Umbilical cord (tissue), 2 donors: ENCODE measurements around the gene NTPCR. TPM values are rescaled to one million over a fixed set of nuclear protein-coding genes. Genes with fewer than 3 reads are reported as not detected.

Experiments
- DNase-seq: peaks from one replicate; pipeline ENCODE4 v3.0.0-alpha.2; 2015; ENCODE audit warnings: low spot score
- total RNA-seq: library from RNA; depleted of rRNA; stranded (reverse); fragments of >200 nt; gene quantifications from one replicate; pipeline ENCODE4 v1.2.3, GENCODE V29; 2014; ENCODE audit warnings: low replicate concordance; ENCODE audit not compliant: insufficient read depth

Gene NTPCR
- total RNA-seq, 1 donor from 2014 or later: 31.8 TPM

GRCh38 chr1:232962761-232963745, 12.6 kb downstream of the NTPCR start:
- peak; percentile 20 for DNase-seq

GRCh38 chr1:232964601-232965000, 14.2 kb downstream of the NTPCR start:
- no peak for DNase-seq

GRCh38 chr1:232965124-232965911, 14.9 kb downstream of the NTPCR start:
- DNase-seq: peak; percentile 8

- no peak for DNase-seq
Measured at GRCh38 chr1:232965912-232966217, 15.5 kb downstream of the NTPCR start.

- no peak for DNase-seq
Measured at GRCh38 chr1:232966663-232967062, 16.3 kb downstream of the NTPCR start.

- no peak for DNase-seq
Measured at GRCh38 chr1:232968391-232968790, 18.0 kb downstream of the NTPCR start.

GRCh38 chr1:232968965-232969364, 18.6 kb downstream of the NTPCR start:
- DNase-seq: peak; percentile 4

GRCh38 chr1:232969799-232970198, 19.4 kb downstream of the NTPCR start:
- DNase-seq: no peak

- no peak for DNase-seq
Measured at GRCh38 chr1:232970508-232970907, 20.1 kb downstream of the NTPCR start.

GRCh38 chr1:232973652-232974611, 23.5 kb downstream of the NTPCR start:
- no peak for DNase-seq

GRCh38 chr1:232974971-232975370, 24.6 kb downstream of the NTPCR start:
- no peak for DNase-seq

GRCh38 chr1:232978091-232978634, 27.8 kb downstream of the NTPCR start:
- DNase-seq: no peak

GRCh38 chr1:232978815-232979214, 28.4 kb downstream of the NTPCR start:
- no peak for DNase-seq

- no peak for DNase-seq
Measured at GRCh38 chr1:232979558-232979957, 29.1 kb downstream of the NTPCR start.

GRCh38 chr1:232980355-232980978, 30.1 kb downstream of the NTPCR start:
- DNase-seq: no peak

GRCh38 chr1:232980986-232981560, 30.7 kb downstream of the NTPCR start:
- DNase-seq: no peak

- DNase-seq: no peak
Measured at GRCh38 chr1:232982238-232982944, 32.0 kb downstream of the NTPCR start.

GRCh38 chr1:232983375-232983774, 33.0 kb downstream of the NTPCR start:
- no peak for DNase-seq

GRCh38 chr1:232983817-232984567, 33.6 kb downstream of the NTPCR start:
- no peak for DNase-seq
